Thyroid gland (tissue), 4 donors: ENCODE data around the gene ACSM6. TPM values are rescaled to one million over a fixed set of nuclear protein-coding genes. Genes with fewer than 3 reads are reported as not detected.
"Not testable (repeated sequence)": the region's sequence is repeated elsewhere in the genome, so short reads cannot be mapped to it uniquely, and the experiment has no call there.

Source experiments
- DNase-seq, 2 donors: peaks; one replicate each; pipeline ENCODE4 v3.0.0-alpha.2; 2019
- H3K27ac ChIP-seq, 3 donors: fragments of 200-600 bp; sonication (generic); 1 replicate in 2 of 3; 2 replicates in 1 of 3; pipeline ENCODE4 v1.5.1; 2016 to 2019; ENCODE audit warnings: mild to moderate bottlenecking in 1 of 3, moderate library complexity in 1 of 3
- H3K27me3 ChIP-seq: fragments of 200-600 bp; sonication (generic); one replicate; pipeline ENCODE4 v1.5.1; 2019
- H3K36me3 ChIP-seq, 2 donors: fragments of 200-600 bp; sonication (generic); one replicate each; pipeline ENCODE4 v1.5.1; 2016 to 2019
- H3K4me1 ChIP-seq, 2 donors: fragments of 200-600 bp; sonication (generic); one replicate each; pipeline ENCODE4 v1.5.1; 2017 to 2019
- H3K4me3 ChIP-seq, 3 donors: fragments of 200-600 bp; sonication (generic); replicated peaks in 1 of 3; 1 replicate in 2 of 3; 2 replicates in 1 of 3; pipeline ENCODE4 v1.5.1; 2016; ENCODE audit warnings: mild to moderate bottlenecking in 1 of 3
- H3K9me3 ChIP-seq: fragments of 200-600 bp; sonication (generic); one replicate; pipeline ENCODE4 v1.5.1; 2017
- POLR2A ChIP-seq, 2 donors: fragments of 450-650 bp; IDR thresholded peaks; one replicate each; pipeline ENCODE4 v1.6.1; 2017; ENCODE audit warnings: antibody characterized with exemption in 2 of 2, mild to moderate bottlenecking in 2 of 2, moderate library complexity in 1 of 2
- WGBS, 2 donors: methylation state at CpG; one replicate each; pipeline ENCODE4 v1.1.5; 2017; 5-methylcytosine and 5-hydroxymethylcytosine counted together
- intact Hi-C: fragments of 100-400 bp; cut with DNase I; formaldehyde crosslinking; loops from one replicate; pipeline ENCODE4 v1.15.1; 2023
- total RNA-seq, 4 donors: library from RNA; depleted of rRNA; stranded (reverse); fragments of >200 nt; gene quantifications; one replicate each; pipeline ENCODE4 v1.2.3, GENCODE V29; 2016
- TF ChIP-seq, protein P1 (sequence below), 6 experiments: fragments of 200-600 bp in 3 of 6; fragments of 450-650 bp in 3 of 6; sonication (generic) in 3 of 6; IDR thresholded peaks; one replicate each; pipeline ENCODE4 v1.5.1; 2016 to 2019; ENCODE audit warnings: antibody characterized with exemption in 6 of 6, mild to moderate bottlenecking in 2 of 6, inconsistent platforms in 1 of 6, moderate library complexity in 1 of 6

Gene ACSM6
- total RNA-seq, 4 donors from 2014 or later, result 0.54 to 0.63 (median 0.56) TPM; not detected in 1

DNA sequence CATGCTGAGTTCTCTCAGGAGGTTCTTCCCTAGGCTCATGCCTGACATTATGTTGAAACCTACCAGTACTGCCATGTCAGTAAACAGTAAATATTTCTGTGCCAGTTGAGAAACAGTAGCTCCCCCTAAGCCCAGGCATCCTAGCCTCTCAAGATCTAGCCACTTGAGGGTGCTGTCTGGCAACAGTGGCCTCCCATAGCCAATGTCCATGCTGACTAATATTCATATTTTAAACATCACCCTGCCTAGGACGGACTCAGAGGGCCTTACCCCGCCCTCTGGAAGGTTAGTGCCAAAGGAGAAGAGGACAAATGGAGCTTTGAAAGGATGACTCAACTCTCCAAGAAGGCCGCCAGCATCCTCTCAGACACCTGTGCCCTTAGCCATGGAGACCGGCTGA is 7.7 kb downstream of the ACSM6 start:
- Histone ChIP-seq H3K4me1 (no peaks in the 10 kb centered on the region), H3K36me3 (no peaks in the 10 kb centered on the region), H3K4me3 (no peak overlapping the region), H3K9me3 (no peaks in the 10 kb centered on the region), H3K27ac (no peak overlapping the region), H3K27me3 (no peaks in the 10 kb centered on the region)
- intact Hi-C loops, result loop anchor here (10.0 kb wide), 1 partner anchor 163 kb away; no protein-coding TSS in a partner anchor
- TF ChIP-seq, protein P1, sequence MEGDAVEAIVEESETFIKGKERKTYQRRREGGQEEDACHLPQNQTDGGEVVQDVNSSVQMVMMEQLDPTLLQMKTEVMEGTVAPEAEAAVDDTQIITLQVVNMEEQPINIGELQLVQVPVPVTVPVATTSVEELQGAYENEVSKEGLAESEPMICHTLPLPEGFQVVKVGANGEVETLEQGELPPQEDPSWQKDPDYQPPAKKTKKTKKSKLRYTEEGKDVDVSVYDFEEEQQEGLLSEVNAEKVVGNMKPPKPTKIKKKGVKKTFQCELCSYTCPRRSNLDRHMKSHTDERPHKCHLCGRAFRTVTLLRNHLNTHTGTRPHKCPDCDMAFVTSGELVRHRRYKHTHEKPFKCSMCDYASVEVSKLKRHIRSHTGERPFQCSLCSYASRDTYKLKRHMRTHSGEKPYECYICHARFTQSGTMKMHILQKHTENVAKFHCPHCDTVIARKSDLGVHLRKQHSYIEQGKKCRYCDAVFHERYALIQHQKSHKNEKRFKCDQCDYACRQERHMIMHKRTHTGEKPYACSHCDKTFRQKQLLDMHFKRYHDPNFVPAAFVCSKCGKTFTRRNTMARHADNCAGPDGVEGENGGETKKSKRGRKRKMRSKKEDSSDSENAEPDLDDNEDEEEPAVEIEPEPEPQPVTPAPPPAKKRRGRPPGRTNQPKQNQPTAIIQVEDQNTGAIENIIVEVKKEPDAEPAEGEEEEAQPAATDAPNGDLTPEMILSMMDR (IDR thresholded peaks at IDR 0.05), result no peak
- no peak for TF ChIP-seq POLR2A (IDR thresholded peaks at IDR 0.05)
- DNase-seq, result no peak
- 92 to 100% methylated on average over 4 of the region's 4 CpGs for WGBS, 2 donors

GRCh38 chr10:95202865-95203264 is 8.8 kb downstream of the ACSM6 start:
- not testable (repeated sequence) for H3K4me1 ChIP-seq, DNase-seq, H3K27ac ChIP-seq, H3K9me3 ChIP-seq, H3K36me3 ChIP-seq, H3K4me3 ChIP-seq, H3K27me3 ChIP-seq
- intact Hi-C loops, result loop anchor here (10.0 kb wide), 1 partner anchor 162 kb away; no protein-coding TSS in a partner anchor
- 95 to 98% methylated on average over 5 of the region's 5 CpGs for WGBS, 2 donors

DNA sequence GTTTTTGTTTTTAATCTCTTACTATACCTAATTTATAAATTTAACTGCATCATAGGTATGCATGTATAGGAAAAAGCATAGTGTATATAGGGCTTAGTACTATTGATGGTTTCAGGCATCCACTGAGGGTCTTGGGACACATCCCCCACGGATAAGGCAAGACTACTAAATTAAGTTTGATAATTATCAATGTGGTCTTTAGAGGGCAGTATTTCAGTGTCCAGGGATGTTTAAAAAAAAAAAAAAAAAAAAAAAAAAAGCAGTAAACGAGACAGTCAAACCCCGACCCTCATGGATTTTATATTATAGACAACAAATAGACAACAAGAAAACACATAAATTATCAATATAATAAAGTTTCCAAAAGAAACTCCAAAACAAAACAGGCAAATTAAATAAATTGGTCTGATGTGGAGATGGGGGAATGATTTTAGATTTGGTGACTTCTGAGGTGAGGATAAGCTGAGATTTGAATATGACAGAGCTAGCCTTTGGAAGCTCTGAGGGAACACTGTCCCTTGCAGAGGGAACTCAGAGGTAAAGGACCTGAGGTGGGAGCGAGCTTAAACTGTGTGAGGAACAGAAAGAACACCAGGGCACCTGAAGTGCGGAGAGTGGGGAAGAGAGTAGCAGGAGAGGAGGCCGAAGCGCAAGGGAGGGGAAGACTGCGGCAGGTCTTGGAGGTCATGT is 14.8 kb downstream of the ACSM6 start:
- TF ChIP-seq, protein P1 (IDR thresholded peaks at IDR 0.05), result peak in 2 of 6 experiments; percentile 42 to 44
- no peak for TF ChIP-seq POLR2A (IDR thresholded peaks at IDR 0.05)
- intact Hi-C loops, result loop anchor here (10.0 kb wide), 1 partner anchor 156 kb away; no protein-coding TSS in a partner anchor
- 61 to 62% methylated on average over 8 of the region's 8 CpGs for WGBS, 2 donors
- no peaks in the 10 kb centered on the region for H3K9me3 ChIP-seq
- DNase-seq, result no peak
- H3K4me1 ChIP-seq, result no peaks in the 10 kb centered on the region
- H3K4me3 ChIP-seq, result no peak overlapping the region
- H3K27ac ChIP-seq, result no peak overlapping the region
- no peaks in the 10 kb centered on the region for H3K27me3 ChIP-seq
- no peaks in the 10 kb centered on the region for H3K36me3 ChIP-seq

DNA sequence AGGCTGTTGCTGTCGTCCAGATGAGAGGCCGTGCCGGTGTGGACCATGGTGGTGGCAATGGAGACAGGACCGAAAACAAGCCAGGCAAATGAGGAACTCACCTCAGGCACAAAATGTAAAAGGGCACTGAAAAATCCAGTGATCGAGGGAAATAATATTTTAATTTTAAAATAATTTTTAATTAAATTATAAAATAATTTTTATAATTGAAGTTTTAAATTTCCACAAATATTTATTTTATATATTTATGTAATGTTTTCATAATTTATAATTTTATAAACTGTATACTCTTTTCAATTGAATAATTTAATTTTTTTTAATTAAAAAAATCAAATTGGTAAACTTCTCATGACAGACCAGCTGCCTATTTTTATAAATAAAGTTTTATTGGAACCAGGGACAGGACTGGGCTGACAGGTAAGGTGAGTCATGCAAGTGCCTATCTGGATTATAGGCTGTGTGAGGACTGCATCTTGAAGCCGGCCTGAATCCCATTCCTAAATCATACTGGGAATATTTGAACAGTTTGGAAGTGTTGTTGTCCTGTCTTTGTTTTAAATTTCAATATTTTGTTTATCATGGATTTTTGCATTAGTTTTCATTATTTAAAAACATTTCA is 15.6 kb downstream of the ACSM6 start:
- H3K36me3 ChIP-seq, result no peaks in the 10 kb centered on the region
- H3K27ac ChIP-seq, result no peak overlapping the region
- no peaks in the 10 kb centered on the region for H3K27me3 ChIP-seq
- no peak for DNase-seq
- no peaks in the 10 kb centered on the region for H3K9me3 ChIP-seq
- WGBS, 2 donors, result 96 to 97% methylated on average over 6 of the region's 6 CpGs
- intact Hi-C loops, result loop anchor here (10.0 kb wide), 1 partner anchor 155 kb away; no protein-coding TSS in a partner anchor
- TF ChIP-seq, protein P1 (IDR thresholded peaks at IDR 0.05), result no peak
- TF ChIP-seq POLR2A (IDR thresholded peaks at IDR 0.05), result no peak
- no peak overlapping the region for H3K4me3 ChIP-seq
- H3K4me1 ChIP-seq, result no peaks in the 10 kb centered on the region

DNA sequence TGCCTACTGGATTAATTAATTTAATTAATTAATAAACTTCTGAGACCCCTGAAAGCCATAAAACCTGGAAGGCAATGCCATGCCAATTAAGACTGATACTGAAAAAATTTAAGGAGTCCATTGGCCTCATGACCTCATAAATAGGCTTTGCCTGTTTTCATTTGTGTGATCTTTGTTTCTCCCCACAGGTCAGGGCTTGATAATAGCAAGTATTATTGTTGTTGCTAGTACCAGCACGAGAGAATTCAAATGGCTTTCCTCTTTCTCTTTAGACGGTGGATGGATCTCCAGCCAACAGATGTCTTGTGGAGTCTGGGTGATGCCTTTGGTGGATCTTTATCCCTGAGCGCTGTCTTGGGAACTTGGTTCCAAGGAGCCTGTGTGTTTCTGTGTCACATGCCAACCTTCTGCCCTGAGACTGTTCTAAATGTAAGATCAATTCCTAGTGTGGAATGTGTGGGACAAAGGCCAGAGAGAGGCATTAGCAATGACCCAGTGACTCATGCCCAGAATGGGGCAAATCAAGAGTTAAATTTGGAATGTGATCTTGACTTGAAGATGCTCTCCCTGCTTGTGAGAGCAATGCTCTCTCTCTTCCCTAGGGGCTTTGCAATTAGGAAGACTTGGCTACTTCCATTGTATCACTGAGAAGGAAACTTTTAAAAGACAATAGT is 17.7 kb downstream of the ACSM6 start:
- Histone ChIP-seq H3K36me3 (no peaks in the 10 kb centered on the region), H3K4me3 (no peak overlapping the region), H3K27ac (no peak overlapping the region), H3K27me3 (no peaks in the 10 kb centered on the region), H3K4me1 (no peaks in the 10 kb centered on the region), H3K9me3 (no peaks in the 10 kb centered on the region)
- 77 to 90% methylated on average over 3 of the region's 3 CpGs for WGBS, 2 donors
- intact Hi-C loops, result no loop called here
- TF ChIP-seq, protein P1 (IDR thresholded peaks at IDR 0.05), result no peak
- no peak for TF ChIP-seq POLR2A (IDR thresholded peaks at IDR 0.05)
- DNase-seq, result no peak
